Osteoblast (primary cell): ENCODE data around the gene PPP2R3A. TPM values are rescaled to one million over a fixed set of nuclear protein-coding genes. Genes with fewer than 3 reads are reported as not detected.

Experiments
- DNase-seq: peaks from one replicate; pipeline ENCODE4 v3.0.0; 2011; ENCODE audit warnings: low spot score, mixed read lengths; ENCODE audit not compliant: insufficient read length; ENCODE audit errors: missing footprints
- H2AFZ ChIP-seq: 2 replicates; pipeline ENCODE4 v1.6.0; 2011; ENCODE audit warnings: mild to moderate bottlenecking, low read length
- H3K27ac ChIP-seq: 2 replicates; pipeline ENCODE4 v1.5.1; 2011; ENCODE audit warnings: mild to moderate bottlenecking, low read depth, low read length, moderate library complexity
- H3K27me3 ChIP-seq: 2 replicates; pipeline ENCODE4 v1.6.0; 2012; ENCODE audit warnings: mild to moderate bottlenecking, control low read depth, inconsistent platforms, low read length, moderate library complexity; ENCODE audit not compliant: insufficient read depth
- H3K36me3 ChIP-seq: 2 replicates; pipeline ENCODE4 v1.5.1; 2011; ENCODE audit warnings: mild to moderate bottlenecking, low read length, control low read depth, moderate library complexity; ENCODE audit not compliant: insufficient read depth
- H3K4me1 ChIP-seq: 2 replicates; pipeline ENCODE4 v1.5.1; 2011; ENCODE audit warnings: mild to moderate bottlenecking, low read length, control low read depth, moderate library complexity; ENCODE audit not compliant: insufficient read depth
- H3K4me2 ChIP-seq: 2 replicates; pipeline ENCODE4 v1.6.0; 2011; ENCODE audit warnings: mild to moderate bottlenecking, low read length; ENCODE audit not compliant: insufficient read depth
- H3K4me3 ChIP-seq: fragments of 200-600 bp; sonication (generic); 3 replicates; pipeline ENCODE4 v1.5.1; 2012; ENCODE audit warnings: mild to moderate bottlenecking, low read length, inconsistent platforms; ENCODE audit not compliant: insufficient read depth
- H3K79me2 ChIP-seq: 2 replicates; pipeline ENCODE4 v1.6.0; 2012; ENCODE audit warnings: mild to moderate bottlenecking, low read length, control low read depth, inconsistent platforms; ENCODE audit not compliant: insufficient read depth
- H3K9me3 ChIP-seq: 2 replicates; pipeline ENCODE4 v1.5.1; 2011; ENCODE audit warnings: low read depth, low read length, control low read depth
- H4K20me1 ChIP-seq: 2 replicates; pipeline ENCODE4 v1.6.0; 2012; ENCODE audit warnings: mild to moderate bottlenecking, low read length, control low read depth; ENCODE audit not compliant: insufficient read depth
- CTCF ChIP-seq: IDR thresholded peaks from 2 replicates; pipeline ENCODE4 v1.5.1; 2011; ENCODE audit warnings: mild to moderate bottlenecking, low read depth, low read length, moderate library complexity; ENCODE audit errors: extremely low read depth
- total RNA-seq: library from RNA; depleted of rRNA; stranded (reverse); fragments of >200 nt; gene quantifications from 2 replicates; pipeline ENCODE4 v1.2.3, GENCODE V29; 2012

The PPP2R3A gene
- total RNA-seq, 1 donor = 23.9 TPM

- H3K36me3 ChIP-seq = no peaks in the 10 kb centered on the region
- peak overlapping the region; percentile 29 for H3K27ac ChIP-seq
- H2AFZ ChIP-seq = no peak overlapping the region
- peak overlapping the region; percentile 43 for H3K4me2 ChIP-seq
- no peaks in the 10 kb centered on the region for H3K9me3 ChIP-seq
- no peaks in the 10 kb centered on the region for H3K27me3 ChIP-seq
- no peak for TF ChIP-seq CTCF
- peak; percentile 71 for DNase-seq
- H3K4me3 ChIP-seq = no peak overlapping the region
- H3K4me1 ChIP-seq = peaks cover 28% of the 10 kb centered on the region
- peaks cover 86% of the 10 kb centered on the region for H3K79me2 ChIP-seq
- peaks cover 25% of the 10 kb centered on the region for H4K20me1 ChIP-seq
These were observed 17.5 kb downstream of the PPP2R3A start for GRCh38 chr3:135982922-135983581.

DNA sequence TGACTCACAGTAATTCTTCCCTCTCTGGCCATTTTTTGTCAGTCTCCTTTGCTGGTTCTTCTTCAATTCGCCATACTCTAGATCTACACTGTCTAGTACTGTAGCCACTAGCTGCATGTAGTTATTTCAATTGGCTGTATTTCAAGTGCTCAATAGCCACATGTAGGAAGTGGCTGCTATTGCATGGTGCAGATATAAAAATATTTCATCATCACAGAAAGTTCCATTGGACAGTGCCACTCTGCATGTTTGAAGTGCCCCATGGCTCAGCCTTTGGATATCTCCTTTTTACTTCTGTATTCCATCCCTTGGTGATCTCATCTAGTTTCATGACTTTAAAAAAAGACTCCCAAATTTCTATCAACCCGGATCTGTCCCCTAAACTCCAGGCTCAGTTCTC is 22.1 kb downstream of the PPP2R3A start:
- no peak overlapping the region for H3K4me3 ChIP-seq

DNA sequence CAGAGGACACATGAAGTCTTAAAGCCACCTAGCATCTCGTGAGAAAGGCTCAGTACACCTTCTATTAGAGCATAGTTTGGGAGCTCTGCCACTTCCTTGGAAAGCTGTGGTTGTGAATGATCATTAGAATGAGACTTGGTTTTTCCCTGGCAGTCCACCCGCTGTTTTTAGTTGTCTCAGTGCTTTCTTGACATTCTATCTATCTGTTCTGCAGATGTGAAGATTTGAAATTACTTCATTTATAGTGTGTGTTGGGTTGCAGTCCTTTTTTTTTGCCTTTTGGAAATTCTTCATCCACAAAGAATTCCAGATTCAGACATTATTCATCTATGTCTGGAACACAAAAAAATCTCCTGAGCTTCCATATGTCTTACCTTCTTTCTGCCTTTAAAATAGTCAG is 23.7 kb downstream of the PPP2R3A start:
- no peaks in the 10 kb centered on the region for H4K20me1 ChIP-seq
- no peak for TF ChIP-seq CTCF
- peak overlapping the region; percentile 25 for H3K4me2 ChIP-seq
- no peak overlapping the region for H2AFZ ChIP-seq
- no peaks in the 10 kb centered on the region for H3K27me3 ChIP-seq
- no peak for DNase-seq
- H3K4me1 ChIP-seq = peaks cover 39% of the 10 kb centered on the region
- H3K36me3 ChIP-seq = no peaks in the 10 kb centered on the region
- peaks cover 81% of the 10 kb centered on the region for H3K79me2 ChIP-seq
- no peaks in the 10 kb centered on the region for H3K9me3 ChIP-seq
- H3K27ac ChIP-seq = peak overlapping the region; percentile 27
- H3K4me3 ChIP-seq = no peak overlapping the region

More for the DNA sequence above, 22.1 kb downstream of the PPP2R3A start:
- no peak for DNase-seq
- H3K4me1 ChIP-seq = peaks cover 51% of the 10 kb centered on the region
- H3K27me3 ChIP-seq = no peaks in the 10 kb centered on the region
- H3K9me3 ChIP-seq = no peaks in the 10 kb centered on the region
- no peak overlapping the region for H2AFZ ChIP-seq
- peaks cover 5% of the 10 kb centered on the region for H4K20me1 ChIP-seq
- no peaks in the 10 kb centered on the region for H3K36me3 ChIP-seq
- TF ChIP-seq CTCF = no peak
- no peak overlapping the region for H3K4me2 ChIP-seq
- peaks cover 80% of the 10 kb centered on the region for H3K79me2 ChIP-seq
- no peak overlapping the region for H3K27ac ChIP-seq

- no peak for TF ChIP-seq CTCF
- Histone ChIP-seq H3K4me2 (no peak overlapping the region), H2AFZ (no peak overlapping the region), H4K20me1 (no peaks in the 10 kb centered on the region), H3K27ac (peak overlapping the region; percentile 83), H3K4me3 (no peak overlapping the region), H3K36me3 (no peaks in the 10 kb centered on the region), H3K79me2 (peaks cover 79% of the 10 kb centered on the region), H3K9me3 (no peaks in the 10 kb centered on the region), H3K27me3 (no peaks in the 10 kb centered on the region), H3K4me1 (peaks cover 39% of the 10 kb centered on the region)
- DNase-seq = no peak
These were observed 25.4 kb downstream of the PPP2R3A start for GRCh38 chr3:135990903-135991302.
